GM21367 (cell line): ENCODE results near the gene BCAR1.
"Not testable (repeated sequence)": the region's sequence is repeated elsewhere in the genome, so short reads cannot be mapped to it uniquely, and the experiment has no call there.

Source experiments
- ATAC-seq: cut with Tn5 transposase; IDR thresholded peaks from one replicate; pipeline ENCODE4 v1.9.1; 2021; ENCODE audit not compliant: unreplicated experiment

The BCAR1 gene, protein sequence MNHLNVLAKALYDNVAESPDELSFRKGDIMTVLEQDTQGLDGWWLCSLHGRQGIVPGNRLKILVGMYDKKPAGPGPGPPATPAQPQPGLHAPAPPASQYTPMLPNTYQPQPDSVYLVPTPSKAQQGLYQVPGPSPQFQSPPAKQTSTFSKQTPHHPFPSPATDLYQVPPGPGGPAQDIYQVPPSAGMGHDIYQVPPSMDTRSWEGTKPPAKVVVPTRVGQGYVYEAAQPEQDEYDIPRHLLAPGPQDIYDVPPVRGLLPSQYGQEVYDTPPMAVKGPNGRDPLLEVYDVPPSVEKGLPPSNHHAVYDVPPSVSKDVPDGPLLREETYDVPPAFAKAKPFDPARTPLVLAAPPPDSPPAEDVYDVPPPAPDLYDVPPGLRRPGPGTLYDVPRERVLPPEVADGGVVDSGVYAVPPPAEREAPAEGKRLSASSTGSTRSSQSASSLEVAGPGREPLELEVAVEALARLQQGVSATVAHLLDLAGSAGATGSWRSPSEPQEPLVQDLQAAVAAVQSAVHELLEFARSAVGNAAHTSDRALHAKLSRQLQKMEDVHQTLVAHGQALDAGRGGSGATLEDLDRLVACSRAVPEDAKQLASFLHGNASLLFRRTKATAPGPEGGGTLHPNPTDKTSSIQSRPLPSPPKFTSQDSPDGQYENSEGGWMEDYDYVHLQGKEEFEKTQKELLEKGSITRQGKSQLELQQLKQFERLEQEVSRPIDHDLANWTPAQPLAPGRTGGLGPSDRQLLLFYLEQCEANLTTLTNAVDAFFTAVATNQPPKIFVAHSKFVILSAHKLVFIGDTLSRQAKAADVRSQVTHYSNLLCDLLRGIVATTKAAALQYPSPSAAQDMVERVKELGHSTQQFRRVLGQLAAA

GRCh38 chr16:75251280-75252048 is at the start of gene BCAR1:
Gene BCAR1 (minus strand): TSS chr16:75251624. CDS start chr16:75251482, 142 bp downstream.
- peak; percentile 73 for ATAC-seq

DNA sequence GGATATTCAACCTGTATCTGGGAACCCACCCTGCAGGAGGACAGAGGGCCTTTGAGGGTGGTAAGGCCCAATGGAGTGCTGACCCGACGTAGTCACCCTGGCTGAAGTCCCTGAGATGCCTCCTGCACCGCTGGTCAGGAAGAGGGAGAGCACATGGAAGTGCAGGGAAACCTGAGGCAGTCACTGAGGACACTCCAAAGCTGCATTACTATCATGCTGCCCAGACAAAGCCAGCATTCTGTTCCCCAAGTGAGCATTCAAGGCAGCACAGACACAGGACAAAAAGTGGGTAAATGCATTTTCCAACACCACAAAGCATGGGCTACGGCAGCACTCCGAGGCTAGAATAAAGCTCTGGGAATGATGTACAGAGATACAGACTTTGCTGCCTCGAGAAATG is 46.8 kb upstream of the BCAR1 start:
- no peak for ATAC-seq

DNA sequence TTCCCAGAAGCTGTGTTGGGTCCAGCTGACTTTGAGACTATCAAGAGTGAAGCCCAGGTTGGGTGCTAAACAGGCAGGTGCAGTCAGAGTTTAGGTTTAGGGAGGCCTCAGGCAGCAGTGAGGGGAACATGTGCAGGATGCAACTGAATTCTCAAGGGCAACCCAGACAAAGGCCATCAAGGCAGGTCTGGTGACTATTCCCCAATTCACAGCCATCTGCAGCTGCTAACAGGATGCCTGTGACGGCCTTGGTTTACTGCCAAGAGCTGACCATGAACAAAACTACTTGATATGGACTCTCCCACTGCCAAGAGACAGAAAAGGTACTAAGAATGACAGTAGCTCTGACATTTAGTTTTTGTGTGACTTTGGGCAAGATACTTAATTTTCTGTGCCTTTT is 45.2 kb upstream of the BCAR1 start:
- ATAC-seq, result no peak

GRCh38 chr16:75294773-75295459 is 43.5 kb upstream of the BCAR1 start:
- no peak for ATAC-seq

- no peak for ATAC-seq
These were observed 42.3 kb upstream of the BCAR1 start for GRCh38 chr16:75293772-75294171.

DNA sequence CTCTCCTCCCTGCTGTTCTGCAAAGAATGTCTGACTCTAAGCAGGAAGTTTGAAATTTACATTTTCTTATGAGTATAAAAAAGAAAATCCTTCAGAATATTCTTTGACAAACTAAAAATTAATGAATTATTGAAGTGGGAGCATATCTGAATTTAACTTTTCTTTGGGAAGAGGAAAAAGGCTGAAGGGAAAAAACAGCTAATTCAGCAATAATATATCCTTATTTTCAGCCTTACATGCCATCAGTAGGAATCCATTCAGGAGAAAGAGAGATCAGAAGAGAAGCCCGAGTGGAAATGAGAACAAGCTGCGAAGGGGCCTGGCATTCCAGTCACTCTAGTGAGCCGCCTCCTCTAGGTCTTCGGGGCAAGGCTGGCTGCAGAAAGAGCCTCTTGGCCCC is 41.7 kb upstream of the BCAR1 start:
- ATAC-seq, result no peak

DNA sequence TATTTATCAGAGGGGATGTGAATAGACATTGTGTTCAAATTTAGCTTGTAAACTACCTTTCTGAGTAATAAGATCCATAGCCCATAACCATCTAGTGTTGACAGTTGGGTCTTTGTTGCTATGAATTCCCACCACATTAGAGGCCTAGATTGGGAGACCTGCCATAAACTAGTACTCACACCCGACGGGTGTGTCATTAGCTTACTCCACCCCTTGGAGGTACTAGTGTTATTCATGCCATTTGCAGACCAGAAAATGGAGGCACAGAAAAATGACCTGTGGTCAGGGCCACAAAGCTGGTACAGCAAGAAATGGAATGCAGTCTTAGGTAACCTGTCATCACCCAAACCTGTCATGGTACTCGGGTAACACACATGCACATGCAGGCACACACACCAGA is 41.3 kb upstream of the BCAR1 start:
- ATAC-seq, result no peak

DNA sequence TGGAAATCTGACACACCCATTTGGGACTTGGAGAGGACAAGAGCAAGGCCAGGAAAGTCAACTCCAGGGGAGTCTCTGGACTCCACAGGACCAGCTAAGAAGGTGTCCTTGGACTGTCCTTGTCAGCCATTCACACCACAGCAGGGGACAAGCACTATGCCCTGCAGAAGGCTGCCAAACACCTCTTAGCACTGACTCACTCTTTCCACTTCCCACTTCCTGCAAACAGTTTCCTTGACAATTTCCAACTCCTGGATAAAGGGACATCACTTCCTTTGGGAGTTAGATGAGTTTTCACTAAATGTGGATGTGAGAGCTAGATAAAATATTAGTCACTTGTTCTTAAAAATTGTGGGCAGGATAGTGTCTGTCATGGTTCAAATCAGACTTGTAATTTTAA is 37.8 kb upstream of the BCAR1 start:
- ATAC-seq, result no peak

GRCh38 chr16:75288596-75289120 is 37.2 kb upstream of the BCAR1 start:
- ATAC-seq, result no peak

GRCh38 chr16:75288181-75288580 is 36.8 kb upstream of the BCAR1 start:
- ATAC-seq, result no peak

- no peak for ATAC-seq
These were observed 36.3 kb upstream of the BCAR1 start for GRCh38 chr16:75287708-75288107.

GRCh38 chr16:75286389-75286788 is 35.0 kb upstream of the BCAR1 start:
- ATAC-seq, result no peak

DNA sequence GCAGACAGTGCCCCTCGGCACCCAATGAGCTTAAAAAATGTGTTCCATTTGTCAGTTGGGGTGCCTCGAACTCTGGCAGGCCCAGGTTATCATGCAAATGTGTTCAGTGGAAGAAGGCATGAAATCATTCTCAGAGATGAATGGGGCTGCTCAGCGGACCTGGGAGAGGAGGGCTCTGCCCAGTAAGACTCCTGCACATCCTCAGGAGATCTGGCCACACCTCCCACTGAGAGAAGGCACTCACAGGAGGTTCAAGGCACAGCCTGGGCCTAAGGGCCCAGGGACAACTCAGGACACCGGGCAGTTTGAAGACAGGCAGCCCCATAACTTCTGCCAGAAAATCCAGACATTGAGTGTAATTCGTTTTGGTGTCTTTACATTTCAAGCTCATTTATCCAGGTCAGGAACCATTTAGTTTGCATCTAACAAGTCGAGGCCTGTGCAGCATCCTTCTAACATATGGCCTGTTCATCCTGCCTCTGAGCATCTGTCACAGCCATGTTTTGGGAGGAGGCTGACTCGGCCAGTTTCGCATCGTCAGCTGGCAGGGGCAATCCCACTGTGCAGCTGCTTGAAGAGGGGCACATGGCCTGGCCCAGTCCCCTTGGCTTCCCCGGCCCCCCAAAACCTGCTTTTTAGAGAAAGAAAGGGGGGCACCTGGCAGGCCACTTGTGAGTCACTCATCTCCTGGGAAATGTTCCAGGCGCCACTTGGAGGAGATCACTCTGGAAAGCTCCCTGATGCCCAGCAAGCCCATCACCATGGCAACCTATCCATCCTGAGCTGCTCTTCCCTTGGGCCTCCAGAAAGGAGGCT is 31.2 kb upstream of the BCAR1 start:
- ATAC-seq, result no peak

DNA sequence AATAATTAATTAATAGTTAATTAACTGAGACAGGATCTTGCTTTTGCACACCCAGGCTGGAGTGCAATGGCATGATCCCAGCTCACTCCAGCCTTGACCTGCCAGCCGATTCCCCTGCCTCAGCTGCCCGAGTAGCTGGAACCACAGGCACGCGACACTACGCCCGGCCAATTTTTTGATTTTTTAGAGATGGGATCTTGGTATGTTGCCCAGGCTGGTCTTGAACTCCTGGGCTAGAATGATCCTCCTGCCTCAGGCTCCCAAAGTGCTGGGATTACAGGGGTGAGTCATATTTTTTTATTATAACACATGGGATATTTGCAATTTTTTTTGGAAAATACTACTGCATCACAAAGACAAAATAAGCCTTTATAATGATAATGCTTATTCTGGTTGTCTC is 30.4 kb upstream of the BCAR1 start:
- no peak for ATAC-seq

- not testable (repeated sequence) for ATAC-seq
These were observed 29.6 kb upstream of the BCAR1 start for GRCh38 chr16:75281009-75281408.

GRCh38 chr16:75280331-75280804 is 28.9 kb upstream of the BCAR1 start:
- no peak for ATAC-seq

GRCh38 chr16:75279305-75279704 is 27.9 kb upstream of the BCAR1 start:
- no peak for ATAC-seq

DNA sequence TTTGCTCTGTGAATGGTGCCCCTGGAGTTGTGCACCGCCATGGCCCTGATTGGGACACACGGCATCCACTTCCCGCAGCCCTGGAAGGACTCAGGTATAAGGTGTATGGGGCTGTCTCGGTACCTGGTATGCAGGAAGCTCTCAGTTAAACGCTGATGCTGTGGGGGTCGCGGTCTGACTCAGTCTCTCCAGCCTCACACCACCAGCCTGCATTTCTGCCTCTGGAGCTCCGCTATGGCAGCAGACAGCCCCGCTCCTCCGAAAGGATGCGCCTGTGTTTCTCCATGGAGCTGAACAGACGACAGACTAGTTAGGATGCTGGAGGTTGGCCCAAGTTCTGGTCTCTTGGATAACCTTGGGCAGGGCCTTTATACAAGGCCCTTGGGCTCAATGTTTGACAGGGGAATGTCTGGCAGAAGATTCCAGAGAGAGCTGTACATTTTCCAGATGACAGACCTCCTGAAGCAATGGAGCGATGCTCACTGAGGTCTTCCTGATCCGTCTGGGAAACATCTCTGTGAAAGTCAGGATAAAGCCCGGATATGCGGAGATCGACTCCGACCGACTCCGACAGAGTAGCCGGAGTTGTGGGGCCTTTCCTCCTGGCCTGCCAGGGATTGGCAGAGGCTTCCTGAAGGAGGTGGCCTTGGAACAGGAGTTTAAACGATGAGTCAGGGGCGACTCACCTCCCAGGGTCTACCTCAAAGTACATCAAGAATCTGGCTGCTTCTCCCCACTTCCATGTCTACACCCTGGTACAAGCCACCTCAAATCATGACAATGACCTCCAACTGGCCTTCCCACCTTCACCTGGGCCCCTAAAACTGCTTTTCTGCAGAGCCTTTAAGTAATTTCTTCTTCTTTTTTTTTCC is 21.9 kb upstream of the BCAR1 start:
- ATAC-seq, result no peak

DNA sequence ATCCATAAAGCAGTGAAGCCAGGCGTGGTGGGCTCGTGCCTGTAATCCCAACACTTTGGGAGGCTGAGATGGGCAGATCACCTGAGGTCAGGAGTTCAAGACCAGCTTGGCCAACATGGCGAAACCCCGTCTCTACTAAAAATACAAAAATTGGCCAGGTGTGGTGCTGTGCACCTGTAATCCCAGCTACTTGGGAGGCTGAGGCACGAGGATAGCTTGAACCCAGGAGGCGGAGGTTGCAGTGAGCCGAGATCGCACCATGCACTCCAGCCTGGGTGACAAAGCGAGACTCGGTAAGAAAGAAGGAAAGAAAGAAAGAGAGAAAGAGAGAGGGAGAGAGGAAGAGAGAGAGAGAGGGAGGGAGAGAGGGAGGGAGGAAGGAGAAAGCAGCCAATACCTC is 21.2 kb upstream of the BCAR1 start:
- not testable (repeated sequence) for ATAC-seq
